Pancreas (tissue), 10 donors: ENCODE measurements around the gene ARHGAP28. TPM values are rescaled to one million over a fixed set of nuclear protein-coding genes. Genes with fewer than 3 reads are reported as not detected.
A peak's percentile ranks its signal among the peaks of the same experiment; 100 is the strongest.

Experiments
- ATAC-seq, 4 donors: fragments of 200-7000 bp; cut with Tn5 transposase; one replicate each; pipeline versions ENCODE4 v1.8.0 to v1.9.1; 2020; ENCODE audit warnings: mild to moderate bottlenecking in 4 of 4, moderate library complexity in 4 of 4
- DNase-seq, 6 donors: peaks; one replicate each; pipeline ENCODE4 v3.0.0-alpha.2; 2020
- FAIRE-seq: peaks from 2 replicates; lab custom pipeline; 2012; peaks lifted over from hg19 to GRCh38; lab: Jason Lieb, UNC
- H3K27ac ChIP-seq, 4 donors: fragments of 200-600 bp; sonication (generic); 1 replicate in 3 of 4; 2 replicates in 1 of 4; pipeline versions ENCODE4 v1.5.0 to v1.8.0; 2020
- H3K27me3 ChIP-seq, 4 donors: fragments of 200-600 bp; one replicate each; pipeline ENCODE4 v1.8.0; 2021
- H3K36me3 ChIP-seq, 3 donors: fragments of 200-600 bp; sonication (generic) in 1 of 3; one replicate each; pipeline versions ENCODE4 v1.5.0 to v1.8.0; 2020 to 2021
- H3K4me1 ChIP-seq, 3 donors: fragments of 200-600 bp; one replicate each; pipeline ENCODE4 v1.8.0; 2021
- H3K4me3 ChIP-seq, 4 donors: fragments of 200-600 bp; sonication (generic) in 2 of 4; one replicate each; pipeline versions ENCODE4 v1.5.0 to v1.8.0; 2020 to 2021
- H3K9me3 ChIP-seq, 4 donors: fragments of 200-600 bp; one replicate each; pipeline ENCODE4 v1.8.0; 2021
- WGBS, 2 donors: extraction: QIAGEN DNeasy Blood & Tissue Kit; methylation state at CpG; one replicate each; pipeline ENCODE4 v1.1.7; 2013; 5-methylcytosine and 5-hydroxymethylcytosine counted together
- intact Hi-C, 3 donors: fragments of 100-400 bp; cut with DNase I; formaldehyde crosslinking; loops; one replicate each; pipeline versions ENCODE4 v1.11.1 to v1.14.2; 2022
- polyA plus RNA-seq, 2 donors: library from polyadenylated mRNA; stranded (reverse); fragments of 200-250 nt; gene quantifications; one replicate each; pipeline ENCODE4 v1.2.3, GENCODE V29; 2013
- total RNA-seq, 6 donors: library from RNA; stranded (reverse); fragmentation: NEBNext Ultra II Directional in 4 of 6; extraction: Animal tissue kit (Norgen Biotek cat#: 25700) in 4 of 6; gene quantifications; one replicate each; pipeline versions ENCODE4 v1.2.1 to v1.2.4, GENCODE V29; 2021 to 2023
- TF ChIP-seq, protein P1 (sequence below), 4 donors: fragments of 200-600 bp; sonication (generic) in 3 of 4; IDR thresholded peaks; one replicate each; pipeline versions ENCODE4 v1.5.0 to v1.8.0; 2021; ENCODE audit warnings: antibody characterized with exemption in 4 of 4
- donor health status: healthy with polysubstance abuse.
- donor health status: DM: no; HTN: no; CAD: no; lungs with moderate emphysema.
- donor health status: DM: no; HTN: no; CAD: no.
- donor health status: control.
- donor health status: control.
- donor health status: Bipolar disorder and iron deficiency.
- donor health status: DM: yes; HTN: yes; CAD: no.
- donor health status: DM: no; HTN: no; CAD: no.
- donor health status: DM: no; HTN: no; CAD: no.
- donor health status: DM: yes; HTN: yes; CAD: no.

Gene ARHGAP28
- total and polyA plus RNA-seq, 8 donors = 0.91 to 9.9 (median 6.9) TPM

DNA sequence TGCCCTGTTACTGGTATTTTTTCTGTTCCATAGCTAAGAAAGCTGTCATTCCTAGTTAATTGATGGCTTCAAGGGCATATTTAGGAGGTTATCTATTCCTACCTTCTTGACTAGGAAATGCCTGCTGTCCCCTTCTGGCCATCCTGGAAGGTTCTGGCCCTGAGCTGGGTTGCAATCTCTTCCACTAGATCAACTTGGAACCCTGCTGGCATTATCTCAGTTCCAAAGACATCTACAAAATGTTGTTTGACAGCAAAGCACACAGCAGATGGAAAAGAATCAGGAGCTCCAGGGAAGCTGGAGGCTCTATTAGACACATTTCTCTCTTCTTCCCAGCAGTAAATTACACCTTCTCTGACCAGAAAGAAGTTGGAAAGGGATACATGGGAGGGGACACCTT lies 192.1 kb downstream of the ARHGAP28 start:
- H3K9me3 ChIP-seq = no peaks in the 10 kb centered on the region
- TF ChIP-seq, protein P1, sequence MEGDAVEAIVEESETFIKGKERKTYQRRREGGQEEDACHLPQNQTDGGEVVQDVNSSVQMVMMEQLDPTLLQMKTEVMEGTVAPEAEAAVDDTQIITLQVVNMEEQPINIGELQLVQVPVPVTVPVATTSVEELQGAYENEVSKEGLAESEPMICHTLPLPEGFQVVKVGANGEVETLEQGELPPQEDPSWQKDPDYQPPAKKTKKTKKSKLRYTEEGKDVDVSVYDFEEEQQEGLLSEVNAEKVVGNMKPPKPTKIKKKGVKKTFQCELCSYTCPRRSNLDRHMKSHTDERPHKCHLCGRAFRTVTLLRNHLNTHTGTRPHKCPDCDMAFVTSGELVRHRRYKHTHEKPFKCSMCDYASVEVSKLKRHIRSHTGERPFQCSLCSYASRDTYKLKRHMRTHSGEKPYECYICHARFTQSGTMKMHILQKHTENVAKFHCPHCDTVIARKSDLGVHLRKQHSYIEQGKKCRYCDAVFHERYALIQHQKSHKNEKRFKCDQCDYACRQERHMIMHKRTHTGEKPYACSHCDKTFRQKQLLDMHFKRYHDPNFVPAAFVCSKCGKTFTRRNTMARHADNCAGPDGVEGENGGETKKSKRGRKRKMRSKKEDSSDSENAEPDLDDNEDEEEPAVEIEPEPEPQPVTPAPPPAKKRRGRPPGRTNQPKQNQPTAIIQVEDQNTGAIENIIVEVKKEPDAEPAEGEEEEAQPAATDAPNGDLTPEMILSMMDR (IDR thresholded peaks at IDR 0.05) = no peak
- H3K36me3 ChIP-seq = no peaks in the 10 kb centered on the region
- no peaks in the 10 kb centered on the region for H3K4me1 ChIP-seq
- intact Hi-C loops = loop anchor here in 2 of 3 donors (5.0 to 10.0 kb wide), 4 partner anchors 73 to 256 kb away; no protein-coding TSS in a partner anchor
- no peaks in the 10 kb centered on the region for H3K27me3 ChIP-seq
- DNase-seq (no peak), FAIRE-seq (no peak), ATAC-seq (no peak)
- H3K4me3 ChIP-seq = no peak overlapping the region
- no peak overlapping the region for H3K27ac ChIP-seq

DNA sequence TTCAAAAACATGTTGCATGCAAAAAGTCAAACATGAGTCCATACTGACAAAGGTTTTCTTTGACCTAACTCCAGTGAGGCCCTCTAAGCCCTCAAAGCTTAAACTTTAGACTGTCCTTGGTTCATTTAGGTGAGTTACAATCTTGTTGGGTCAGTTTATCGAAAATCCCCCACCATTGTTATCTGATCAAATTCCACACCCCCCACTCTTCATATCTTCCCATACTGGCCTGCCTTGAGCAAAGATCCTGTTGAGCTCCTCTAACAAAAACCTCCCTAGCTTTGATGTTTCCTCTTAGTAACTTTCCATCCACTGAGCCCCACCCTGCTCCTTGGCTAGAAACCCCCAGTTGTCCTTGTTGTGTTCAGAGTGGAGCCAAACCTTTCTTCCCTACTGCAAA lies 193.7 kb downstream of the ARHGAP28 start:
- H3K9me3 ChIP-seq = no peaks in the 10 kb centered on the region
- H3K4me1 ChIP-seq = no peaks in the 10 kb centered on the region
- no peak overlapping the region for H3K4me3 ChIP-seq
- DNase-seq = no peak
- no peak for FAIRE-seq
- no peaks in the 10 kb centered on the region for H3K27me3 ChIP-seq
- intact Hi-C loops = loop anchor here in 2 of 3 donors (5.0 to 10.0 kb wide), 4 partner anchors 72 to 254 kb away; no protein-coding TSS in a partner anchor
- no peaks in the 10 kb centered on the region for H3K36me3 ChIP-seq
- no peak overlapping the region for H3K27ac ChIP-seq
- TF ChIP-seq, protein P1 (IDR thresholded peaks at IDR 0.05) = no peak
- no peak for ATAC-seq
- 79 to 88% methylated on average over 1 of the region's 1 CpG for WGBS, 2 donors

DNA sequence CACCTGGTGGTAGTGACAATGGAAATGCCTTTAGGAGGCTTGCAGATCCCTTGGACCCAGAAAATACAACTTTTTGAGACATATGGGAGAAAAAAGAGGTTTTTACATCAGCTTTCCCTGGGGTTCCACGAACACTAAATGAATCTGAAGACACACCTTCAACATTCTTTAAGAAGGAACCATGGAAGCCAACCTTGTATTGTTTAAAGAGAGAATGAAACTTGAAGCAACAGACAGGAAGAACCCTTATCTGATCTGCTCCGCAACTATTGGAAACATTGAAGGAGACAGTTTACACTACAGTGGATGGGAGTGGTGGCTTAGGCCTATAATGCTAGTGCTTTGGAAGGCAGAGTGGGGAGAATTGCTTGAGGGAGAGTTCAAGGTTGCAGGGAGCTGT lies 197.6 kb downstream of the ARHGAP28 start:
- intact Hi-C loops = loop anchor here in 1 of 3 donors (10.0 kb wide), 2 partner anchors 68 to 248 kb away; no protein-coding TSS in a partner anchor
- no peak for DNase-seq
- H3K36me3 ChIP-seq = no peaks in the 10 kb centered on the region

DNA sequence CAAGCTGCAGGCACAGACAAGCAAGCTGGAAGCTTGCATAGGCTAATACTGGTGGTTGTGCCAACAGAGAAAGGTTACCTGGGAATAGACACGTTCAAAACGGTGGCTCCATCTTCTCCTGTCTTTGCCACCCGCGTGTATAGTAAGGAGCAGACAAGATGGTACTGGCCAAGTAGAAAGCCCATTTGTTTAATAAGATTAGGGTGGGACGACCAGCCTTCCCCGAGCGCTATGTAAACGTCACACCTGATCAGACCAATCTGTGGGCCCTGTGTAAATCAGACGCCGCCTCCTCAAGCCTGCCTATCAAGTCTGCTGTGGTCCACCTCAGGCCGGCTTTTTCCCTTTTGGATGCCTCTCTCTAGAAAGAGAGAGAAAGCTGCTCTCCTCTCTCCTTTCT lies 198.8 kb downstream of the ARHGAP28 start:
- no peak for FAIRE-seq
- WGBS, 2 donors = 82 to 83% methylated on average over 11 of the region's 11 CpGs
- Histone ChIP-seq H3K27ac (no peak overlapping the region), H3K4me3 (no peak overlapping the region), H3K36me3 (no peaks in the 10 kb centered on the region), H3K27me3 (no peaks in the 10 kb centered on the region), H3K4me1 (no peaks in the 10 kb centered on the region), H3K9me3 (no peaks in the 10 kb centered on the region)
- intact Hi-C loops = loop anchor here in 1 of 3 donors (10.0 kb wide), 2 partner anchors 66 to 246 kb away; no protein-coding TSS in a partner anchor
- TF ChIP-seq, protein P1 (IDR thresholded peaks at IDR 0.05) = no peak
- DNase-seq = no peak
- peak in 1 of 4 donors; percentile 63 for ATAC-seq

More for the DNA sequence above, 197.6 kb downstream of the ARHGAP28 start:
- Histone ChIP-seq H3K4me3 (no peak overlapping the region), H3K27me3 (no peaks in the 10 kb centered on the region), H3K4me1 (no peaks in the 10 kb centered on the region), H3K27ac (no peak overlapping the region), H3K9me3 (no peaks in the 10 kb centered on the region)
- FAIRE-seq (no peak), ATAC-seq (no peak)
- WGBS, 2 donors = 90 to 95% methylated on average over 2 of the region's 2 CpGs
- TF ChIP-seq, protein P1 (IDR thresholded peaks at IDR 0.05) = no peak

DNA sequence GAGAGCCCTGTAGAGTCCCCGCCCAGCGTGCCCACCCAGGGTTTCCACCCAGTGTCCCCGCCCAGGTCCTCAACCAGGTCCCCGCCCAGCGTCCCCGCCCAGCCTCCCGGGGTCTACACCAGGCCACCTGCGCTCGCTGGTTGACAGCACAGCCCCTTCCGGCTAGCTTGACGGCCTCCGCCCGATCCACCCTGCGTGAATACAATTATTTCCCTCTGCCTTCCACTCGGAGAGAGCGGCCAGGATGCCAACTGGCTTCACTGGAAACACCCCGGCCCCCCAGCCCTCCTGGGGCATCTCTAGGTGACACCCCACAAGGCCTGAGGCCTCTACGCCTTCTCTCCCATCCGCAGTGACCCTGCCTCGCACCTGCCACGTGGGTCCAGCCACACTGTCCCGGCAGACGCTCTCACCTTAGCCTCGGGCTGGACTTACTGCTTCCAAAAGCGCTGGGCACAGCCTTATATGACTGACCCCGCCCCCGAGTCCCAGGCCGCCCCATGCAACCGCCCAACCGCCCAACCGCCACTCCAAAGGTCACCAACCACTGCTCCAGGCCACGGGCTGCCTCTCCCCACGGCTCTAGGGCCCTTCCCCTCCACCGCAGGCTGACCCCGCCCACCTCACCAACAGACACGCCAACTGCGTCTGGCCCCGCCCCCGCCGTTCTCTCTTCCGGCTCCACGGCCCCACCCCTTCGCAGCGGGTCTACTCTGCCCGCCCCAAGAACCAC lies 200.0 kb downstream of the ARHGAP28 start:
- Histone ChIP-seq H3K27me3 (no peaks in the 10 kb centered on the region), H3K27ac (no peak overlapping the region), H3K9me3 (no peaks in the 10 kb centered on the region), H3K4me1 (no peaks in the 10 kb centered on the region), H3K36me3 (no peaks in the 10 kb centered on the region), H3K4me3 (no peak overlapping the region)
- FAIRE-seq (no peak), ATAC-seq (peak in 2 of 4 donors; percentile 58 to 78), DNase-seq (peak in 1 of 6 donors; percentile 50)
- intact Hi-C loops = loop anchor here in 1 of 3 donors (10.0 kb wide), 2 partner anchors 65 to 245 kb away; no protein-coding TSS in a partner anchor
- 92 to 94% methylated on average over 44 to 45 of the region's 45 CpGs for WGBS, 2 donors
- TF ChIP-seq, protein P1 (IDR thresholded peaks at IDR 0.05) = no peak
